ENCODE measurements around the gene GRID2. TPM values are rescaled to one million over a fixed set of nuclear protein-coding genes. Genes with fewer than 3 reads are reported as not detected.

GRID2 gene
- total RNA-seq, 1 experiment from 2014 or later: 2.2 TPM

DNA sequence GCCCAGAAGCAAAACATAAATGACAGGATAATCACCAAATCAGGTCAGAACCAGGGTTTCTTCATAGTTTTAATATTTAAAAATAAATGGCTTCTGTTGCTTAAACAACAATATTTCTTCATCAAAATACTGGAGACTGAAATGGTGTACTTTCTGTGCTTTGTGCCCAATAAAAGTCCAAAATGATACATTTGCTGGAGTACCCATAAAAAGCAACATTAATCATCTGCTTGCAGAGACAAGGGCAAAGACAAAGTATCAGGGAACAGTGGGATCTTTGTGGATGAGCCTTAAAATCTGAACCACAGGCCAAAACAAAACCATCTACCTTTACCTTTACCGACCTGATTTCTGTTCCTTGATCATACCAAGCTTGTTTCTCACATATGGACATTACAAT, 840.9 kb downstream of the GRID2 start:
- H3K27me3 ChIP-seq (ENCODE audit: low read length): no peaks in the 10 kb centered on the region

GRCh38 chr4:93147524-93148212, 843.9 kb downstream of the GRID2 start:
- ATAC-seq: no peak
- H2AFZ ChIP-seq (ENCODE audit: low read length): no peak overlapping the region
- H3K79me2 ChIP-seq (ENCODE audit: low read length): no peaks in the 10 kb centered on the region
- CTCF ChIA-PET: no interaction called here
- H3K36me3 ChIP-seq (ENCODE audit: low read depth, low read length): no peaks in the 10 kb centered on the region
- H3K27ac ChIP-seq (ENCODE audit: low read length): no peak overlapping the region
- H3K4me2 ChIP-seq (ENCODE audit: low read length): no peak overlapping the region
- H3K9ac ChIP-seq (ENCODE audit: low read length): no peak overlapping the region
- no peaks in the 10 kb centered on the region for H3K9me3 ChIP-seq (ENCODE audit: low read length)
- no peak for DNase-seq
- intact Hi-C loops (cut with micrococcal nuclease): no loop called here
- no peak overlapping the region for H3K4me3 ChIP-seq (ENCODE audit: low read length)
- no peaks in the 10 kb centered on the region for H3F3A ChIP-seq (ENCODE audit: low read length, unreplicated experiment)
- no peaks in the 10 kb centered on the region for H3K9me2 ChIP-seq (replicated peaks; ENCODE audit: low read length)
- no peaks in the 10 kb centered on the region for H4K20me1 ChIP-seq (ENCODE audit: low read length)
- POLR2A ChIA-PET (ENCODE audit: unreplicated experiment): no interaction called here
- TF ChIP-seq, protein P1, sequence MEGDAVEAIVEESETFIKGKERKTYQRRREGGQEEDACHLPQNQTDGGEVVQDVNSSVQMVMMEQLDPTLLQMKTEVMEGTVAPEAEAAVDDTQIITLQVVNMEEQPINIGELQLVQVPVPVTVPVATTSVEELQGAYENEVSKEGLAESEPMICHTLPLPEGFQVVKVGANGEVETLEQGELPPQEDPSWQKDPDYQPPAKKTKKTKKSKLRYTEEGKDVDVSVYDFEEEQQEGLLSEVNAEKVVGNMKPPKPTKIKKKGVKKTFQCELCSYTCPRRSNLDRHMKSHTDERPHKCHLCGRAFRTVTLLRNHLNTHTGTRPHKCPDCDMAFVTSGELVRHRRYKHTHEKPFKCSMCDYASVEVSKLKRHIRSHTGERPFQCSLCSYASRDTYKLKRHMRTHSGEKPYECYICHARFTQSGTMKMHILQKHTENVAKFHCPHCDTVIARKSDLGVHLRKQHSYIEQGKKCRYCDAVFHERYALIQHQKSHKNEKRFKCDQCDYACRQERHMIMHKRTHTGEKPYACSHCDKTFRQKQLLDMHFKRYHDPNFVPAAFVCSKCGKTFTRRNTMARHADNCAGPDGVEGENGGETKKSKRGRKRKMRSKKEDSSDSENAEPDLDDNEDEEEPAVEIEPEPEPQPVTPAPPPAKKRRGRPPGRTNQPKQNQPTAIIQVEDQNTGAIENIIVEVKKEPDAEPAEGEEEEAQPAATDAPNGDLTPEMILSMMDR (conservative IDR thresholded peaks at IDR 0.05; ENCODE audit: low read depth, low read length): no peak
- TF ChIP-seq EZH2 (IDR thresholded peaks at IDR 0.05; ENCODE audit: low read length, unreplicated experiment): no peak
- no peak for TF ChIP-seq EZH2phosphoT487 (IDR thresholded peaks at IDR 0.05; ENCODE audit: borderline replicate concordance, low read length)
- no peaks in the 10 kb centered on the region for H3K4me1 ChIP-seq (ENCODE audit: insufficient read depth, low read length)
- BruUV-seq (replicated peaks): no TSS peak
- no peaks in the 10 kb centered on the region for H3K27me3 ChIP-seq (ENCODE audit: low read length)

More for the DNA sequence above, 840.9 kb downstream of the GRID2 start:
- intact Hi-C loops (cut with micrococcal nuclease): no loop called here
- Histone ChIP-seq H3K9ac (ENCODE audit: low read length) (no peak overlapping the region), H3F3A (ENCODE audit: low read length, unreplicated experiment) (no peaks in the 10 kb centered on the region), H3K36me3 (ENCODE audit: low read depth, low read length) (no peaks in the 10 kb centered on the region), H3K4me2 (ENCODE audit: low read length) (no peak overlapping the region), H3K9me3 (ENCODE audit: low read length) (no peaks in the 10 kb centered on the region), H3K4me1 (ENCODE audit: insufficient read depth, low read length) (no peaks in the 10 kb centered on the region), H2AFZ (ENCODE audit: low read length) (no peak overlapping the region), H4K20me1 (ENCODE audit: low read length) (no peaks in the 10 kb centered on the region), H3K79me2 (ENCODE audit: low read length) (no peaks in the 10 kb centered on the region), H3K4me3 (ENCODE audit: low read length) (no peak overlapping the region), H3K9me2 (replicated peaks; ENCODE audit: low read length) (no peaks in the 10 kb centered on the region), H3K27ac (ENCODE audit: low read length) (no peak overlapping the region)
- TF ChIP-seq EZH2 (IDR thresholded peaks at IDR 0.05; ENCODE audit: low read length, unreplicated experiment) (no peak), EZH2phosphoT487 (IDR thresholded peaks at IDR 0.05; ENCODE audit: borderline replicate concordance, low read length) (no peak)
- TF ChIP-seq, protein P1 (conservative IDR thresholded peaks at IDR 0.05; ENCODE audit: low read depth, low read length): no peak
- ATAC-seq (no peak), DNase-seq (no peak)
- ChIA-PET CTCF (no interaction called here), POLR2A (ENCODE audit: unreplicated experiment) (no interaction called here)
- no TSS peak for BruUV-seq (replicated peaks)

- Histone ChIP-seq H3K27ac (ENCODE audit: low read length) (no peak overlapping the region), H4K20me1 (ENCODE audit: low read length) (no peaks in the 10 kb centered on the region), H3K9me3 (ENCODE audit: low read length) (no peaks in the 10 kb centered on the region), H3K27me3 (ENCODE audit: low read length) (no peaks in the 10 kb centered on the region), H3K9ac (ENCODE audit: low read length) (no peak overlapping the region), H3F3A (ENCODE audit: low read length, unreplicated experiment) (no peaks in the 10 kb centered on the region), H3K36me3 (ENCODE audit: low read depth, low read length) (no peaks in the 10 kb centered on the region), H3K79me2 (ENCODE audit: low read length) (no peaks in the 10 kb centered on the region), H2AFZ (ENCODE audit: low read length) (no peak overlapping the region), H3K9me2 (replicated peaks; ENCODE audit: low read length) (no peaks in the 10 kb centered on the region), H3K4me2 (ENCODE audit: low read length) (no peak overlapping the region), H3K4me3 (ENCODE audit: low read length) (no peak overlapping the region), H3K4me1 (ENCODE audit: insufficient read depth, low read length) (no peaks in the 10 kb centered on the region)
- intact Hi-C loops (cut with micrococcal nuclease): no loop called here
- ATAC-seq (no peak), DNase-seq (no peak)
- ChIA-PET CTCF (no interaction called here), POLR2A (ENCODE audit: unreplicated experiment) (no interaction called here)
- TF ChIP-seq EZH2phosphoT487 (IDR thresholded peaks at IDR 0.05; ENCODE audit: borderline replicate concordance, low read length): no peak
- TF ChIP-seq EZH2 (IDR thresholded peaks at IDR 0.05; ENCODE audit: low read length, unreplicated experiment): no peak
- TF ChIP-seq, protein P1 (conservative IDR thresholded peaks at IDR 0.05; ENCODE audit: low read depth, low read length): no peak
- BruUV-seq (replicated peaks): no TSS peak
Observed at GRCh38 chr4:93152491-93152890, 848.7 kb downstream of the GRID2 start.
